T-helper 9 cell (primary cell): ENCODE data around the gene GRXCR1.
A peak's percentile ranks its signal among the peaks of the same experiment; 100 is the strongest.

Experiments used
- DNase-seq: peaks from one replicate; pipeline ENCODE4 v3.0.0-alpha.2; 2020
- total RNA-seq, 2 donors: gene quantifications; one replicate each; lab custom pipeline; 2026; lab: John Stamatoyannopoulos, UW

GRXCR1 gene
- 0 reads per million in 2 donors for total RNA-seq

DNA sequence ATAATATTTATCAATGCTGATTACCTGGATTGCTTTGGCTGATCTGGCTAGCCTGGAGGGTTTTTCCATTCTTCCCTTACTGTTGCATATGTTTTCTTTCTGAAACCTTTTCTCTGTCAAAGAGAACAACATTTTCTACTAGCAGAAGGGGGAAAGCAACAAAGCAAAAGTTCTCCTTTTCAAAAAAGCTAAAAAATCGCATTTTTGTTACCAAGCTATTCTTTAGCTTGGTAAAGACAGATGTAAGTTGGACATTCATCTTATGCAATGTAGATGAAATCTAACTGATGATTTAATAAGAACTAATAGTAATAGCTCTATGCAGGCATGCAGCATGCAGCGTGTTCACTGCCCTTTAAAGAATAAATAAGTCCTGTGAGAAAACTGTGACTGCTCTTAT lies at the start of gene GRXCR1:
GRXCR1 (plus strand) TSS at position 301 of the 400 bp plus-strand sequence. CDS start 554 bp downstream, outside the sequence.
- no peak for DNase-seq

DNA sequence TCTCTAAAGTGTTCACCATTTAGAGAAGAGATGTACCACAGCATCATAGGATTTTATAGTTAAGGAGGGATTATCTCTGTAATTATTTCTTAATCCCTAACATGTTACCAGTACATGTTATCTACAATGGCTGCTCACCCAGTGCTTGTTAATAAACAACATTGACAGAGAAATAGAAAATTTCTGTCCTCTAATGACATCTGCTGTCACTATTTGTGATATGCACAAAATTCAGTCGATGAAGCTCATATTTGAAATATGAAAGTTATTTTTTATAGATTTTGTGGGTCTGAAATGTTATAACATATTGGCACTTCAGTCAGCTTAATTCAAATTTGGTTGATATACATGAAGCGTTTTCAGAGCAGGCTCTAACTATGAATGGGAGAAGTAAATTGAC lies 48.8 kb upstream of the GRXCR1 start:
- DNase-seq = no peak

GRCh38 chr4:42844422-42845070 lies 48.0 kb upstream of the GRXCR1 start:
- no peak for DNase-seq

DNA sequence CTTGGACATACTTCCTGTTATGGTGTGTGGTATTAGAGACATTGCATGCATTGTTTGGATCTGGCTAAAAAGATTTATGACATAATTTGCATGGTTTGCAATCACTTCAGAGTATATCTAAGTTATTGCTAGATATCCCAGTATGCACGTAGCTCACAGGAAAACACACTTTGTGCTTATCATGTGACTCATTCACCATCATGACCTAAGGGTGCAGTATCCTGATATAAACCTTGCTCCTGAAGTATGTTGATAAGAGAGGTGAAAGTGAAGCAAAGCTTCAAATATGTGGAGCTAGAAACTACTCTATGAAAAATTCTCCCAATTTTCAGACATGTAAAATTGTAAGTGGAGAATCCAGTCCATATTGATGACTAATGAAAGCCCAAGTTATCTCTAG lies 46.9 kb upstream of the GRXCR1 start:
- DNase-seq = no peak

DNA sequence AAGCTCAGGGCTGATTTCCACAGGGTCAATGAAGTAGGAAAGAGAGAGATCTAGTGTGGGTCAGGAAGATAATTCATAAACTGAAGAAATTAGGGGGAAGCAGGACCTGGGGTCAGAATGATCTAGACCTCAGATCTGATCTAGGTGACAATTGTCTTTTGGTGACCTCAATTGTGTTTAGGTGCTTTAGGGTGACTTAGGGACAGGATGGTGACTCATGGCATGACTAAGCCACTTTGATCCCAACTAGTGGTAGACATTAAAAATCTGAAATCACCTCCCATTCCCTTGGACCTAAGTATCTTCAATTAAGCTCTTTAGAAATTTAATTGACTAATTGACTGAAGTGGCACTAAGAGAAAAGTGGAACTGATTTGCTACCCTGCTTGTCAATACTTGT lies 36.7 kb upstream of the GRXCR1 start:
- DNase-seq = no peak

DNA sequence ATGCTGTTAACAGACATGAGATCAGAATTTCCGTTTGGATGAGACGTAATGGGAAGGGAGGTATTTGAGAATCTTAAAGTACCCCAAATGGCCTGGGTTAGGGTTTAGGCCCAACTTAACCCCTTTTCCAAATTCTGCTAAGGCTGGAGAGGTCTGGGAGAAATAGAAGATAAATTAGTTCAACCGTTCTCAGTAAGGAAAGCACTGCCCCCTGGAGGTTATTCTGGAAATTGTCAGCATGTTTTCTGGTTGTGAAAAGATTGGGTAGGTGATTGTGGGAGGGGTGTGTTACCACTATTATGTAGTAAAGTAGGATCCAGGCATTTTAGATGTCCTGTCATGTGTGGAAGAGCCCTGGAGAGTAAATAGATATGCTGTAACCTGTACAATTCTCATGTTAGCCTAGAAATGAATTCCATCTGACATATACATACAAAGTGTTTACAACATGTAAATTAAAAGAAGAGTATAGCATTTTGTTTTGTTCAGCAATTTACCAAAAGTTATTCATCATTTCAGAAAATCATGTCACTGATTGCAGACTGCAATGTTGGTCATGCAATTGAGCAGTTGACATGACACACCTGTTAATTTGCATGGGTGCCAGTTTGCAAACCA lies 26.8 kb upstream of the GRXCR1 start:
- DNase-seq = peak; percentile 15

- DNase-seq = no peak
Measured at GRCh38 chr4:42871261-42871660, 21.3 kb upstream of the GRXCR1 start.

DNA sequence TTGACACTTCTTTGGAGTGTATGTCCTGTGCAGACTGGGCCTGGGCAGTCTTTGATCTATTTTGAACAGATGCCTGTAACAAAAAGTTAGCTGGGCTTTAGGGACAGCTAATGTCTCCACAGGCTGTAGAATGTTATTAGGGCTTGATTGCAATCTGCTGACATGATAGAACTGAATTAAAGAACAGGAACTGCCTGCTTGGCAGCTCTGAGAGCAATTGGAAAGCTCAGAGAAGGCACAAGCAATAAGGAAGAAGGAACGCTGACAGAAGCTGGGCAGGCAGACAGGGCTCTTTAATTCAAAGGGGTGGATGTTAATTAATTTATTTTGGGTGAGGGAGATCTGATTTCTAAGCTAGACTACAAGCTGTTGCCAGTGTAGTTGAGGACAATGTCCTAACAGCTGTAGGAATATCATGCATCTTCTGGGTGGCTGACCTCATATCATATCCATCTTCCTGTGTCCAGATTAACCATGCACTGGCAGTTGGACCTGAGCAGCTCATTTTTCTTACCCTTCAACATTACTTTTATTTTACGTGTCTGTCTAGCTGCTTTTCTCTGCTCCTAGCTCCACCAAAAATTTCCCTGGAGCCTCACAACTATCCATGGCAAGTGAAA lies 20.7 kb upstream of the GRXCR1 start:
- DNase-seq = no peak

DNA sequence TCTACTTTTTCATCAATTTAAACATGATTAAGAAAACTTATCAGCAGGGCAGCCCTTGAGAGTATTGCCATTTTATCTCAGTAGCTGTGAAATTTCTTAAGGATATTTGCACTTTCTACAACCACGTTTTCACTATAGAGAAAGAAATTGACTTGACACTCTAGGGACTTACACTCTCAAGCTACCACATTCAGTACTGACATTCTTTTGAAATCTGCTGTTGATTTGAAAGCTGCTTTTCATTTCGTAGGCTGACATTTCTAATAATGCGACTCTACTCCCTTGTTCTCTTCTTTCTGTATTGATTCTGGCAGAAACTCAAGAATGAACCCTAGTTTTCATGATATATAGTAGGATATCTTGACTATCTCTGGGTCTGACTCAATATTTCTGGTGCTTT lies 13.7 kb upstream of the GRXCR1 start:
- no peak for DNase-seq

- no peak for DNase-seq
Measured at GRCh38 chr4:42881253-42881652, 11.3 kb upstream of the GRXCR1 start.

GRCh38 chr4:42891644-42892043 lies 869 bp upstream of the GRXCR1 start:
- DNase-seq = no peak

DNA sequence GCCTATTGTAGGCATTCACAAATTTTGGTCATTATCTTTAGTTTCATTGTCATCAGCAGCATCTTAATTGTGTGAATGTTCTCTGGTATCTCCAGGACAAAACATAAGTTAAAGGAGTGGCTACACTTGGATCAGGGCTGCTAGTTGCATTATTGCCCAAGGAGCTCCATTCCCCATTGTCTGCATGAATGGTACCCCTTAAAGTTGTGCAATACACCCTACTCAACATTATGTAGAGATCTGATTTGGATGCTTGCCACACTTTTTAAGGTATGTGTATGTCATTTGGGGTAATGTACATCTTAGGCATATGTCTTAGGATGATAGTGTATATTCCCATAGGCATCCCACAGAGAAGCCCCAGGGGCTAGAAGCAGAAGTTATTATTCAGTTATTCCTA lies 2.9 kb downstream of the GRXCR1 start:
- no peak for DNase-seq

DNA sequence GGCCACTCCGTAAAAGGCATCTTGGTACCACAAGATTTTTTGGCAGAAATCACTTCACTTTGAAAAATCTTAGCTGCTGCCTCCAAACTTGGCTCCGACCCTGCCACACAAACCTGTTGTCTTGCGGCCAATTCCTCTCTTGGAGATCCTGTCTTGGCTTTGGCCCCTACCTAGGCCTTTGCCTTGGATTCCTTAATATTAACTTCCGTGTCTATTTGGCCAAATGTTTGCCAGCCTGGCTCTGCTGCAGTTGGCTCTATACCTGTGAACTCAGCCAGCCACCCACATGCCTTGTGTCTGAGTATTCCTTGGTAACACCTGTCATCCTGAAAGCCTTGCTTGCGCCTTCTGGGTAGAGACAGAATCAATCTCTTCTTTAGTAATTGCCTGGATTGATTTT lies 12.5 kb downstream of the GRXCR1 start:
- no peak for DNase-seq

- DNase-seq = no peak
Measured at GRCh38 chr4:42905591-42905990, 13.1 kb downstream of the GRXCR1 start.

DNA sequence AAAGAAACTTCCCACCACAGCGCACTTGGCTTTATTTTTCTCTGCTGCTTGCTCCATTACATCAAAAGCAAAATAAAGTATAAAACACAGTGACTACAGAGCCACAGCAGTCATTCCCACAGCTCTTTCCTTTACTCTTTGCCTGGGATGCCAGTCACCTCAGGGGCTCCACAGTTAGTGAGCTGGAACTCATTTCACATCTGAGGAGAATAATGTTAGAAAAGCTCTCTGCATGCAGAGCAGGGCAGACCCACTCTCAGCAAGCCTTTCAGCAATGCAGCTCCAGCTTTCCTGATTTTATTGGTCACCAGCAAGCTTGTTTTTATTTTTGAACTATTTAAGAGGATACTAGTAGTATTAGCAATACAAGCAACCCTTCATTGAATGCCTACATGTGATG lies 13.8 kb downstream of the GRXCR1 start:
- no peak for DNase-seq

DNA sequence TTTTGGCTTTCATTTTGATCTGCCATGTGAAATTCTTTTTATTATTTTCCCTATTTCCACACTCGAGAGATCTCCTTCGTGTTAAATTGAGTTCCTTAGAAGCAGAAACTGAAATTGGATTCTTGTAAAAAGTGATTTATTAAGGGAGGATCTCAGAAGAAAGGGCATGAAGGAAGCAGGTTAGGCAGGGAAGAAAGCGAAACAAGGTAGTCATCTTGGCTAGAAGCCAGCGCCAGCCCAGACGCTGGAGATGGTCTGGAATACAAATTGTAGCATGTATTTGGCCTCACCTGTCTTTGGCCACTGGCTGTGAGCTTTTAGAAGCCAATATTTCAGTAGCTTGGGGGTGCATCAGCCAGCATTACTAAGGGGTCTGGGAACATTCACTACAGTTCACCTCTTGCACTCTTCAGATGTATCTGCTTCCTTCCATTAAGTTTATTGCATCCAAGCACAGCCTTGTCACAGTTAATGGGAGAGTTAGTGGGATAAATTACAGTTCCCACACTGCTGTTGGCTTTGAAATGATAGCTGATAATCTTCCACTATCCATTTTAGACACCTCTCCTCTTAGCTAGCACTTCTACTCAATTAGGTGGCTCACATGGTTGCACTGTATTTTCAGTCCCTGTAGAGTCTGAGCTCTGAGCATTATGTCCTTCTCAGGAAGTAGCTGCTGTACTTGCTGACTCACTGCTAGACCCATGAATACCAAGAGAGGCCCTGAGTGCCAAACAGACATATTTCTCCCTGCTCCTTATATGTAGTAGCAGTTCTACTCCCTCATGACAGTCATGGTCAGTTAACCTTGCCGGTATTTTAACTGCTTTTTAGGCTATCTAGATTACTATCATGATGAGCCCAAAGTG lies 14.6 kb downstream of the GRXCR1 start:
- DNase-seq = no peak

GRCh38 chr4:42910459-42910858 lies 17.9 kb downstream of the GRXCR1 start:
- DNase-seq = no peak

DNA sequence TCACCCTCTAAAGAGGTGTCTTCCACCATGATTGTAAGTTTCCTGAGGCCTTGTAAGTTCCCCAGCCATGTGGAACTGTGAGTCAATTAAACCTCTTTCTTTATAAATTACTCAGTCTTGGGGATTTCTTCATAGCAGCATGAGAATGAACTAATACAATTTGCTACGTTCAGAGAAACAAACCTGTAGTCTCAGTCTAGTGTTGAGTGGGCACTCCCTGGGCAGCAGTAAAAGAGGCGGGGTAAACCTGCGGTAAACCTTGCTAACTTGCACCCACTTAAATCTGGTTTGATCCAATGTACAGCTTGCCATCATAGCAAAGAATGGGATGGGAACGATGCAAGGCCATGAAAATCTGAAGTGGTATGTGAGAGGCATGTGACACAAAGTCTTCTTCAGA lies 22.4 kb downstream of the GRXCR1 start:
- DNase-seq = no peak

DNA sequence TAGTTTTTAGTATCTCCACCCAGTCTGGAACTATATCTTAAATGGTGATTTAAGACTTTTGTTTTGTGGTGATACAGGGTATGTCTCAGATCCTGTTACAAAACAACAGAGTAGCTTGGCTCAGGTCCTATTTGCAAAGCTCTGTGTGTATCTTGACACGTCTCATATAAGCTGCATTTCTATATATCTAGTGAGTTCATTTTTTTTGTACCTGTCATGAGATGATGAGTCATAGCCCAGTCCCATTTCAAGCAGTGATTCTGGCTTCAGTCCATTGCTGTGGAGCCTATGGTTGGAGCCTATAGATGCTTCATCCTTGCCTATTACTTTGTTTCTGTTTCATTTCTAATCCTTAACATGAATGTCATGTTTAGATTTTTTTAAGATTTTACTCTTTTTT lies 23.0 kb downstream of the GRXCR1 start:
- DNase-seq = no peak

DNA sequence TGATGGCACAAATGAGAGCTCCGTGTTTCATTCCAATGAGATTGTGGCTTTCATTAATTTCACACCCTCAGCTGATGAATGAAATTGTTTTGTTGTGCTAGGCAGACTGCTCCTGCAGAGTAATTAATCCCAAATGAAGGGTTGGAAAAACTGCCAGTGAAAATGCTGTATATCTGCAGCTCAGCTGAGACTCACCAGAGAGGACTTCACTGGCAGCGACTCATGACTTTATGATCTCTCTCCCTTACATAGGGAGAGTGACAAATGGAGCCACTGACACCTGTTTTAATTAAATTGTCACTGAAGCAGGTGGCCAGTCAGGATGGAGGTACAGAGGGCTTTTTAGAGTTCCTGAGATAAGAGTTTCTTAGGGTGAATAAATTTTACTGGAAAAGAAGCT lies 24.8 kb downstream of the GRXCR1 start:
- no peak for DNase-seq

DNA sequence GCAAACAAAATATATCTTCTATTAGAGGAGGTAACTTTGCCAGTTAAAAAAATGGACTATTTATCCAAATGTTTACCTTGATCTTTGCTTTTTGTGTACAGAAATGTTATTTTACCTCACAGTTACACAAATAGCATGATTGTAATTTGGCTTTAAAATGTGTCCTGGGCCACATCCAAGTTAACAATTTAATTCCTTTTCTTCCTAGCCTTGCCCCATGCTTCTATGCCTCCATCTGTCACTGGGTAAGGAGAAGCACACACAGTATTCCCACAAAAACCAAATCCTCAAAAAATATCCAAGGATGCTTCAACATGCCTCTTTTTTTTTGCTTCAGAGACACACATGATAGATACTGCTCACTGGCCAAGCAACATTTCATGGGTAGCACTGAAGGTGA lies 30.9 kb downstream of the GRXCR1 start:
- DNase-seq = no peak

GRCh38 chr4:42925921-42926320 lies 33.4 kb downstream of the GRXCR1 start:
- DNase-seq = no peak

DNA sequence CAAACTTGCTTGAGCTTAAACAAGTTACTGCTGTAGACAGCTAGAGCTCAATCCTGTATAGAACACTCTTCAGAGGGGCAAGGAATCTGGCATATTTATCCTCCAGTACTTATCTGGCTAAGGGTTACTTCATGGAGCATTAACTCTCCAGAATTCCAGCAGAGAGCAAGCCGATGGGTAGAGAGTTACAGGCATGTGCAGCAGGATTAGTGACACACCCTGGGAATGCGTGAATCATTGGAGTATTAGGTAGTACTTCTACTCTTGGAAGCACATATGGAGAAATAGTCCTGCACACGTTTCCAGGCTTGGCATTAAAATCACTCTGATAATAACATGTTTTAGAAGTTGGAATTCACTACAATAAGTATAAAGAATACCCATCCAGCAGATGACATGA lies 35.4 kb downstream of the GRXCR1 start:
- no peak for DNase-seq
